ENCODE data around the gene FLT3LG. TPM values are rescaled to one million over a fixed set of nuclear protein-coding genes. Genes with fewer than 3 reads are reported as not detected.
A peak's percentile ranks its signal among the peaks of the same experiment; 100 is the strongest.

The FLT3LG gene
- total and polyA plus RNA-seq, 2 of the 8 experiments (the other 6 are each of a cell fraction or from before 2014, with no cell fraction given): 1.6 to 3.2 TPM

DNA sequence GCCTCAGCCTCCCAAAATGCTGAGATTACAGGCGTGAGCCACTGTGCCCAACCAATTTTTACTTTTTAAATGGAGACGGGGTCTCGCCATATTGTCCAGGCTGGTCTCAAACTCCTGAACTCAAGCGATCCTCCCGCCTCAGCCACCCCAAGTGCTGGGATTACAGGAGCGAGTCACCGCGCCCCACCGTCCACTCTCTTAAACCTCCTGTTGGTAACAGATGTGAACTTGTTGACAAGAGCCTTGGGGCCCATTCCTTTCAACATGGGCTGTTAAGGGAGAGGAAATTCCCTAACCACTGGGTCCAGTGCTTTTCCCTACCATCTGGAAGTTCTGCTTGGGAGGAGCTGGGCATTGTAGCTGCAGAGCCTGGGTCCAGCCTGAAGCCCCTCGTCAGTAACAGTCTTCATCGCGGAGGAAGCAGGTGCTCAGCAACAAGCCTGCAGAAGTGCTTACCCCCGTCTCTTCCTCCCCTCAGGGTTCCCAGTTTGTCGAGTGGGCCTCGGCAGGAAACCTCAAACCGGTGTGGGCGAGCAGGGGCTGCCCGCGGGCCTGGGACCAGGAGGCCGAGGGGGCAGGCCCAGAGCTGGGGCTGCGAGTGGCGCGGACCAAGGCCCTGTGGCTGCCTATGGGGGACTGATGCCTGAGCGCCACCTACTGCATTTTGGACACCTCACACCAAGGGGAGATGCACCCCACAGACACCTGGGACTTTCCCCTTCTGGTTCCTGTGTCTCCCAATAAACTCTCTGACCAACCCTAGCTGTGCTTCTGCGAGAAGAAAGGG lies 4.0 kb upstream of the FLT3LG start (continued):
- peak; percentile 47 to 55 for TF ChIP-seq RAD21 (IDR thresholded peaks at IDR 0.05 in 1 of 2, conservative IDR thresholded peaks at IDR 0.05 in 1 of 2; ENCODE audit: low read depth in 2 of 2, low read length in 2 of 2)

All from H1 (cell line).